Neuron (in vitro differentiated cells): ENCODE results near the gene TLL1.

Experiments
- H2AFZ ChIP-seq: one replicate; pipeline ENCODE4 v1.6.1; 2013; ENCODE audit warnings: low read depth, mild to moderate bottlenecking, inconsistent platforms, low read length, moderate library complexity
- H3K27me3 ChIP-seq: one replicate; pipeline ENCODE4 v1.6.1; 2013; ENCODE audit warnings: low read length; ENCODE audit not compliant: insufficient read depth
- H3K36me3 ChIP-seq: one replicate; pipeline ENCODE4 v1.6.1; 2013; ENCODE audit warnings: low read length; ENCODE audit not compliant: insufficient read depth
- H3K4me1 ChIP-seq: one replicate; pipeline ENCODE4 v1.6.1; 2013; ENCODE audit warnings: low read length; ENCODE audit not compliant: insufficient read depth
- H3K4me3 ChIP-seq: 2 replicates; pipeline ENCODE4 v1.5.1; 2013; ENCODE audit warnings: mild to moderate bottlenecking, low read length, moderate library complexity
- H3K9me3 ChIP-seq: one replicate; pipeline ENCODE4 v1.6.1; 2013; ENCODE audit warnings: low read length

The TLL1 gene

GRCh38 chr4:166049036-166049435 lies 176.0 kb downstream of the TLL1 start:
- no peaks in the 10 kb centered on the region for H3K27me3 ChIP-seq
- no peaks in the 10 kb centered on the region for H3K9me3 ChIP-seq
- H3K4me3 ChIP-seq, result no peak overlapping the region
- no peaks in the 10 kb centered on the region for H3K36me3 ChIP-seq
- no peaks in the 10 kb centered on the region for H3K4me1 ChIP-seq
- H2AFZ ChIP-seq, result no peak overlapping the region

GRCh38 chr4:166064721-166065120 lies 191.7 kb downstream of the TLL1 start:
- no peak overlapping the region for H2AFZ ChIP-seq
- H3K4me3 ChIP-seq, result no peak overlapping the region
- no peaks in the 10 kb centered on the region for H3K9me3 ChIP-seq
- no peaks in the 10 kb centered on the region for H3K4me1 ChIP-seq
- no peaks in the 10 kb centered on the region for H3K36me3 ChIP-seq
- H3K27me3 ChIP-seq, result no peaks in the 10 kb centered on the region

GRCh38 chr4:166065324-166065723 lies 192.3 kb downstream of the TLL1 start:
- Histone ChIP-seq H3K36me3 (no peaks in the 10 kb centered on the region), H2AFZ (no peak overlapping the region), H3K4me3 (no peak overlapping the region), H3K4me1 (no peaks in the 10 kb centered on the region), H3K9me3 (no peaks in the 10 kb centered on the region), H3K27me3 (no peaks in the 10 kb centered on the region)

- Histone ChIP-seq H2AFZ (no peak overlapping the region), H3K9me3 (no peaks in the 10 kb centered on the region), H3K27me3 (no peaks in the 10 kb centered on the region), H3K36me3 (no peaks in the 10 kb centered on the region), H3K4me3 (no peak overlapping the region), H3K4me1 (no peaks in the 10 kb centered on the region)
These were observed 193.9 kb downstream of the TLL1 start for GRCh38 chr4:166066936-166067335.

GRCh38 chr4:166067915-166068314 lies 194.9 kb downstream of the TLL1 start:
- Histone ChIP-seq H3K9me3 (no peaks in the 10 kb centered on the region), H3K4me1 (no peaks in the 10 kb centered on the region), H2AFZ (no peak overlapping the region), H3K4me3 (no peak overlapping the region), H3K36me3 (no peaks in the 10 kb centered on the region), H3K27me3 (no peaks in the 10 kb centered on the region)

- Histone ChIP-seq H3K36me3 (no peaks in the 10 kb centered on the region), H3K9me3 (no peaks in the 10 kb centered on the region), H3K27me3 (no peaks in the 10 kb centered on the region), H3K4me1 (no peaks in the 10 kb centered on the region), H2AFZ (no peak overlapping the region), H3K4me3 (no peak overlapping the region)
These were observed 200.7 kb downstream of the TLL1 start for GRCh38 chr4:166073783-166074182.

- Histone ChIP-seq H3K4me3 (no peak overlapping the region), H3K27me3 (no peaks in the 10 kb centered on the region), H3K9me3 (no peaks in the 10 kb centered on the region), H3K36me3 (no peaks in the 10 kb centered on the region), H3K4me1 (no peaks in the 10 kb centered on the region), H2AFZ (no peak overlapping the region)
These were observed 202.6 kb downstream of the TLL1 start for GRCh38 chr4:166075599-166075998.

GRCh38 chr4:166077782-166078181 lies 204.7 kb downstream of the TLL1 start:
- no peaks in the 10 kb centered on the region for H3K36me3 ChIP-seq
- H3K4me3 ChIP-seq, result no peak overlapping the region
- no peak overlapping the region for H2AFZ ChIP-seq
- H3K4me1 ChIP-seq, result no peaks in the 10 kb centered on the region
- no peaks in the 10 kb centered on the region for H3K27me3 ChIP-seq
- no peaks in the 10 kb centered on the region for H3K9me3 ChIP-seq

- H3K36me3 ChIP-seq, result no peaks in the 10 kb centered on the region
- H3K27me3 ChIP-seq, result no peaks in the 10 kb centered on the region
- H3K4me1 ChIP-seq, result no peaks in the 10 kb centered on the region
- no peaks in the 10 kb centered on the region for H3K9me3 ChIP-seq
- no peak overlapping the region for H3K4me3 ChIP-seq
- no peak overlapping the region for H2AFZ ChIP-seq
These were observed 205.3 kb downstream of the TLL1 start for GRCh38 chr4:166078383-166078782.

- no peaks in the 10 kb centered on the region for H3K36me3 ChIP-seq
- no peaks in the 10 kb centered on the region for H3K4me1 ChIP-seq
- no peaks in the 10 kb centered on the region for H3K9me3 ChIP-seq
- H3K27me3 ChIP-seq, result no peaks in the 10 kb centered on the region
- H2AFZ ChIP-seq, result no peak overlapping the region
- H3K4me3 ChIP-seq, result no peak overlapping the region
These were observed 205.9 kb downstream of the TLL1 start for GRCh38 chr4:166078955-166079354.

GRCh38 chr4:166087569-166087968 lies 214.5 kb downstream of the TLL1 start:
- H3K36me3 ChIP-seq, result no peaks in the 10 kb centered on the region
- H3K4me3 ChIP-seq, result no peak overlapping the region
- no peaks in the 10 kb centered on the region for H3K4me1 ChIP-seq
- H3K9me3 ChIP-seq, result no peaks in the 10 kb centered on the region
- H3K27me3 ChIP-seq, result no peaks in the 10 kb centered on the region
- H2AFZ ChIP-seq, result no peak overlapping the region

- H2AFZ ChIP-seq, result no peak overlapping the region
- H3K27me3 ChIP-seq, result no peaks in the 10 kb centered on the region
- H3K9me3 ChIP-seq, result no peaks in the 10 kb centered on the region
- H3K4me1 ChIP-seq, result no peaks in the 10 kb centered on the region
- H3K4me3 ChIP-seq, result no peak overlapping the region
- no peaks in the 10 kb centered on the region for H3K36me3 ChIP-seq
These were observed 215.5 kb downstream of the TLL1 start for GRCh38 chr4:166088576-166088975.

GRCh38 chr4:166091146-166091545 lies 218.1 kb downstream of the TLL1 start:
- H3K27me3 ChIP-seq, result no peaks in the 10 kb centered on the region
- H3K4me1 ChIP-seq, result no peaks in the 10 kb centered on the region
- H3K36me3 ChIP-seq, result no peaks in the 10 kb centered on the region
- no peak overlapping the region for H2AFZ ChIP-seq
- H3K9me3 ChIP-seq, result no peaks in the 10 kb centered on the region
- no peak overlapping the region for H3K4me3 ChIP-seq

GRCh38 chr4:166091912-166092510 lies 219.0 kb downstream of the TLL1 start:
- H3K4me3 ChIP-seq, result no peak overlapping the region
- H2AFZ ChIP-seq, result no peak overlapping the region
- no peaks in the 10 kb centered on the region for H3K27me3 ChIP-seq
- H3K36me3 ChIP-seq, result no peaks in the 10 kb centered on the region
- no peaks in the 10 kb centered on the region for H3K9me3 ChIP-seq
- H3K4me1 ChIP-seq, result no peaks in the 10 kb centered on the region
